LNCAP (cell line): ENCODE results near the gene ITSN2.

ENCODE experiments used
- CTCF ChIP-seq: fragments of 450-650 bp; IDR thresholded peaks from 2 replicates; pipeline ENCODE4 v1.5.1; 2017; ENCODE audit warnings: mild to moderate bottlenecking

The ITSN2 gene

GRCh38 chr2:24200799-24201198 is 159.5 kb downstream of the ITSN2 start:
- no peak for TF ChIP-seq CTCF

- TF ChIP-seq CTCF = no peak
Observed at GRCh38 chr2:24199968-24200590, 160.3 kb downstream of the ITSN2 start.

GRCh38 chr2:24191848-24192247 is 168.5 kb downstream of the ITSN2 start:
- no peak for TF ChIP-seq CTCF

- TF ChIP-seq CTCF = no peak
Observed at GRCh38 chr2:24191156-24191555, 169.2 kb downstream of the ITSN2 start.

- TF ChIP-seq CTCF = no peak
Observed at GRCh38 chr2:24190503-24190902, 169.8 kb downstream of the ITSN2 start.

- no peak for TF ChIP-seq CTCF
Observed at GRCh38 chr2:24189551-24189950, 170.8 kb downstream of the ITSN2 start.

- no peak for TF ChIP-seq CTCF
Observed at GRCh38 chr2:24183366-24184069, 176.8 kb downstream of the ITSN2 start.
